Omental fat pad (tissue), 4 donors: ENCODE data around the gene KIF25. TPM values are rescaled to one million over a fixed set of nuclear protein-coding genes. Genes with fewer than 3 reads are reported as not detected.

Source experiments
- ATAC-seq: fragments of 150-250 bp; one replicate; pipeline ENCODE4 v1.9.1; 2016; ENCODE audit warnings: mild to moderate bottlenecking, moderate library complexity; ENCODE audit not compliant: low FRiP score
- DNase-seq: peaks from one replicate; pipeline ENCODE4 v3.0.0-alpha.2; 2019; ENCODE audit warnings: low spot score
- CTCF ChIP-seq, 3 donors: fragments of 450-650 bp; IDR thresholded peaks; one replicate each; pipeline ENCODE4 v1.5.1; 2016 to 2017; ENCODE audit warnings: antibody characterized with exemption in 3 of 3, mild to moderate bottlenecking in 3 of 3, moderate library complexity in 2 of 3
- total RNA-seq, 4 donors: library from RNA; depleted of rRNA; stranded (reverse); fragments of >200 nt; gene quantifications; one replicate each; pipeline ENCODE4 v1.1.0, GENCODE V29; 2016

The KIF25 gene
- total RNA-seq, 4 donors from 2014 or later: 0.38 to 0.60 TPM; not detected in 2

GRCh38 chr6:168016721-168017525, 19.5 kb downstream of the KIF25 start:
- DNase-seq (no peak), ATAC-seq (no peak)
- no peak for TF ChIP-seq CTCF (IDR thresholded peaks at IDR 0.05)

- no peak for DNase-seq
- no peak for ATAC-seq
- TF ChIP-seq CTCF (IDR thresholded peaks at IDR 0.05): no peak
These were observed 20.2 kb downstream of the KIF25 start for GRCh38 chr6:168017629-168018028.

GRCh38 chr6:168018664-168019063, 21.2 kb downstream of the KIF25 start:
- DNase-seq: no peak
- no peak for ATAC-seq
- no peak for TF ChIP-seq CTCF (IDR thresholded peaks at IDR 0.05)

GRCh38 chr6:168020242-168020641, 22.8 kb downstream of the KIF25 start:
- no peak for TF ChIP-seq CTCF (IDR thresholded peaks at IDR 0.05)
- ATAC-seq (no peak), DNase-seq (no peak)

- no peak for DNase-seq
- TF ChIP-seq CTCF (IDR thresholded peaks at IDR 0.05): no peak
- no peak for ATAC-seq
These were observed 24.1 kb downstream of the KIF25 start for GRCh38 chr6:168021581-168021980.

GRCh38 chr6:168022488-168023321, 25.2 kb downstream of the KIF25 start:
- TF ChIP-seq CTCF (IDR thresholded peaks at IDR 0.05): no peak
- DNase-seq (no peak), ATAC-seq (no peak)
